ENCODE data around the gene CDK13. TPM values are rescaled to one million over a fixed set of nuclear protein-coding genes. Genes with fewer than 3 reads are reported as not detected.
A peak's percentile ranks its signal among the peaks of the same experiment; 100 is the strongest.
"Not testable (repeated sequence)": the region's sequence is repeated elsewhere in the genome, so short reads cannot be mapped to it uniquely, and the experiment has no call there.

The CDK13 gene
- total RNA-seq, 1 experiment from 2014 or later: 34.9 TPM

- ATAC-seq (no peak), DNase-seq (no peak)
- CTCF ChIA-PET: no interaction called here
- Histone ChIP-seq H3K36me3 (ENCODE audit: low read depth, low read length) (no peaks in the 10 kb centered on the region; the same call in 1 of the 2 replicates), H3K9me2 (replicated peaks; ENCODE audit: low read length) (no peaks in the 10 kb centered on the region), H3K4me3 (ENCODE audit: low read length) (no peak overlapping the region), H3K4me1 (ENCODE audit: insufficient read depth, low read length) (peaks cover 8% of the 10 kb centered on the region), H3K27me3 (ENCODE audit: low read length) (no peaks in the 10 kb centered on the region), H2AFZ (ENCODE audit: low read length) (no peak overlapping the region), H3K79me2 (ENCODE audit: low read length) (peaks cover 18% of the 10 kb centered on the region), H3K4me2 (ENCODE audit: low read length) (no peak overlapping the region), H3K9ac (ENCODE audit: low read length) (no peak overlapping the region), H3K27ac (ENCODE audit: low read length) (no peak overlapping the region), H4K20me1 (ENCODE audit: low read length) (peaks cover 9% of the 10 kb centered on the region), H3K9me3 (ENCODE audit: low read length) (no peaks in the 10 kb centered on the region), H3F3A (ENCODE audit: low read length, unreplicated experiment) (no peaks in the 10 kb centered on the region)
- intact Hi-C loops (cut with micrococcal nuclease): no loop called here
- TF ChIP-seq CTCF (conservative IDR thresholded peaks at IDR 0.05; ENCODE audit: low read depth, low read length) (no peak), EZH2 (IDR thresholded peaks at IDR 0.05; ENCODE audit: low read length, unreplicated experiment) (no peak), EZH2phosphoT487 (IDR thresholded peaks at IDR 0.05; ENCODE audit: borderline replicate concordance, low read length) (no peak)
- POLR2A ChIA-PET (ENCODE audit: unreplicated experiment): no interaction called here
- no TSS peak for BruUV-seq (replicated peaks)
These were observed 187.5 kb downstream of the CDK13 start for GRCh38 chr7:40137563-40137962.

DNA sequence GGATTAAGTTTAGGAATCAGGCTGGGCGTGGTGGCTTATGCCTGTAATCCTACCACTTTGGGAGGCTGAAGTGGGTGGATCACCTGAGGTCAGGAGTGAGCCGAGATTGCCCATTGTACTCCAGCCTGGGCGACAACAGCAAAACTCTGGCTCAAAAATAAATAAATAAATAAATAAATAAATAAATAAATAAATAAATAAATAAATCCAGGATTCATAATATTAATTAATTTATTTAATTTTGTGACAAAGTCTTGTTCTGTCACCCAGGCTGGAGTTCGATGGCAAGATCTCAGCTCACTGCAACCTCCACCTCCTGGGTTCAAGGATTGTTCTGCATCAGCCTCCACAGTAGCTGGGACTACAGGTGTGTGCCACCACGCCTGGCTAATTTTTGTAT lies 188.9 kb downstream of the CDK13 start:
- H3K27me3 ChIP-seq (ENCODE audit: low read length): no peaks in the 10 kb centered on the region
- intact Hi-C loops (cut with micrococcal nuclease): no loop called here
- no peaks in the 10 kb centered on the region for H4K20me1 ChIP-seq (ENCODE audit: low read length)
- ATAC-seq (no peak), DNase-seq (no peak)
- no peak overlapping the region for H3K27ac ChIP-seq (ENCODE audit: low read length)
- no TSS peak for BruUV-seq (replicated peaks)
- peaks cover 4% of the 10 kb centered on the region for H3K79me2 ChIP-seq (ENCODE audit: low read length)
- H2AFZ ChIP-seq (ENCODE audit: low read length): no peak overlapping the region
- H3F3A ChIP-seq (ENCODE audit: low read length, unreplicated experiment): no peaks in the 10 kb centered on the region
- TF ChIP-seq CTCF (conservative IDR thresholded peaks at IDR 0.05; ENCODE audit: low read depth, low read length) (no peak), EZH2 (IDR thresholded peaks at IDR 0.05; ENCODE audit: low read length, unreplicated experiment) (no peak), EZH2phosphoT487 (IDR thresholded peaks at IDR 0.05; ENCODE audit: borderline replicate concordance, low read length) (no peak)
- no peak overlapping the region for H3K4me3 ChIP-seq (ENCODE audit: low read length)
- H3K9me2 ChIP-seq (replicated peaks; ENCODE audit: low read length): no peaks in the 10 kb centered on the region
- H3K4me2 ChIP-seq (ENCODE audit: low read length): no peak overlapping the region
- ChIA-PET CTCF (no interaction called here), POLR2A (ENCODE audit: unreplicated experiment) (no interaction called here)
- no peaks in the 10 kb centered on the region for H3K4me1 ChIP-seq (ENCODE audit: insufficient read depth, low read length)
- H3K36me3 ChIP-seq (ENCODE audit: low read depth, low read length): no peaks in the 10 kb centered on the region; the same call in 1 of the 2 replicates
- H3K9me3 ChIP-seq (ENCODE audit: low read length): no peaks in the 10 kb centered on the region
- H3K9ac ChIP-seq (ENCODE audit: low read length): no peak overlapping the region

DNA sequence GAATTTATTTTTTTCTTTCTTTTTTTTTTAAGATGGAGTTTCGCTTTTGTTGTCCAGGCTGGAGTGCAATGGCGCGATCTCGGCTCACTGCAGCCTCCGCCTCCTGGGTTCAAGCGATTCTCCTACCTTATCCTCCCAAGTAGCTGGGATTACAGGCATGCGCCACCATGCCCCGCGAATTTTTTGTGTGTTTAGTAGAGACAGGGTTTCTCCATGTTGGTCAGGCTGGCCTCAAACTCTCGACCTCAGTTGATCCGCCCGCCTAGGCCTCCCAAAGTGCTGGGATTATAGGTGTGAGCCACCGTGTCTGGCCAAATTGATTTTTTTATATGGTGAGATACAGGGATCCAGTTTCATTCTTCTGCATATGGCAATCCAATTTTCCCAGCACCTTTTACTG lies 189.8 kb downstream of the CDK13 start:
- H3K36me3 ChIP-seq (ENCODE audit: low read depth, low read length); H3K9ac ChIP-seq (ENCODE audit: low read length); H3K27ac ChIP-seq (ENCODE audit: low read length); POLR2A ChIA-PET (ENCODE audit: unreplicated experiment); DNase-seq; BruUV-seq (replicated peaks); intact Hi-C loops (cut with micrococcal nuclease); CTCF ChIA-PET; ATAC-seq; H4K20me1 ChIP-seq (ENCODE audit: low read length); H3K79me2 ChIP-seq (ENCODE audit: low read length); H3K4me1 ChIP-seq (ENCODE audit: insufficient read depth, low read length); H3K27me3 ChIP-seq (ENCODE audit: low read length); H2AFZ ChIP-seq (ENCODE audit: low read length); H3F3A ChIP-seq (ENCODE audit: low read length, unreplicated experiment); H3K9me3 ChIP-seq (ENCODE audit: low read length); H3K9me2 ChIP-seq (replicated peaks; ENCODE audit: low read length); H3K4me2 ChIP-seq (ENCODE audit: low read length); H3K4me3 ChIP-seq (ENCODE audit: low read length): not testable (repeated sequence)

GRCh38 chr7:40141916-40142315 lies 191.9 kb downstream of the CDK13 start:
- H3K36me3 ChIP-seq (ENCODE audit: low read depth, low read length); H4K20me1 ChIP-seq (ENCODE audit: low read length); CTCF ChIA-PET; H3K4me2 ChIP-seq (ENCODE audit: low read length); POLR2A ChIA-PET (ENCODE audit: unreplicated experiment); H3K4me3 ChIP-seq (ENCODE audit: low read length); H3K9me2 ChIP-seq (replicated peaks; ENCODE audit: low read length); H3K27me3 ChIP-seq (ENCODE audit: low read length); H3K4me1 ChIP-seq (ENCODE audit: insufficient read depth, low read length); H3K9me3 ChIP-seq (ENCODE audit: low read length); H3K9ac ChIP-seq (ENCODE audit: low read length); BruUV-seq (replicated peaks); H3K79me2 ChIP-seq (ENCODE audit: low read length); H2AFZ ChIP-seq (ENCODE audit: low read length); H3F3A ChIP-seq (ENCODE audit: low read length, unreplicated experiment); intact Hi-C loops (cut with micrococcal nuclease): not testable (repeated sequence)
- DNase-seq (peak; percentile 66), ATAC-seq (peak; percentile 24; the same call in 1 of the 2 replicates)
- H3K27ac ChIP-seq (ENCODE audit: low read length): peak overlapping the region; percentile 44

- POLR2A ChIA-PET (ENCODE audit: unreplicated experiment); H3K9ac ChIP-seq (ENCODE audit: low read length); H3K4me1 ChIP-seq (ENCODE audit: insufficient read depth, low read length); H2AFZ ChIP-seq (ENCODE audit: low read length); H4K20me1 ChIP-seq (ENCODE audit: low read length); H3K27ac ChIP-seq (ENCODE audit: low read length); DNase-seq; H3K4me3 ChIP-seq (ENCODE audit: low read length); ATAC-seq; H3F3A ChIP-seq (ENCODE audit: low read length, unreplicated experiment); intact Hi-C loops (cut with micrococcal nuclease); H3K36me3 ChIP-seq (ENCODE audit: low read depth, low read length); H3K27me3 ChIP-seq (ENCODE audit: low read length); H3K4me2 ChIP-seq (ENCODE audit: low read length); H3K79me2 ChIP-seq (ENCODE audit: low read length); BruUV-seq (replicated peaks); H3K9me3 ChIP-seq (ENCODE audit: low read length); H3K9me2 ChIP-seq (replicated peaks; ENCODE audit: low read length); CTCF ChIA-PET: not testable (repeated sequence)
These were observed 195.6 kb downstream of the CDK13 start for GRCh38 chr7:40145596-40146130.
